ENCODE results near the gene CA10.

CA10 gene

DNA sequence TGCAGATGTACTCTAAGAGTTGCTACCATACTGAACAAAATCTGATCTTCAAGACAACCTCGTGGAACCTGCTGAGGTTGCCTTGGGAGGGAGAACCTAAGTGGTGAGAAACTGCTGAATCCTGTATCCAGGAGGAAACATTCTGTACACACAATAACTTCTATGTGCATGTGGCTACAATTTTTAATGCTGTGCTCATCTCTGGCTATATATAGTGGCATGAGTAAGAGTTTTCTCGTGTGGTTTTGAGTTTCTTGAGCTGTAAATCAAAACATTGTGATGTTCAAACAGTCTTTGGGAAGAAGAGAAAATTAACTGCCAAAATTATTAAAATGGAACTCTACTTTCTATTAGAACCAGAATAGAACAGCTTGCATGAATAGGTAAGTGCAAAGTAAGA, 206.8 kb downstream of the CA10 start:
- DNase-seq (ENCODE audit: low read depth in 2 of 2), result no peak

GRCh38 chr17:51948128-51948527, 210.4 kb downstream of the CA10 start:
- DNase-seq (ENCODE audit: low read depth in 2 of 2), result no peak

DNA sequence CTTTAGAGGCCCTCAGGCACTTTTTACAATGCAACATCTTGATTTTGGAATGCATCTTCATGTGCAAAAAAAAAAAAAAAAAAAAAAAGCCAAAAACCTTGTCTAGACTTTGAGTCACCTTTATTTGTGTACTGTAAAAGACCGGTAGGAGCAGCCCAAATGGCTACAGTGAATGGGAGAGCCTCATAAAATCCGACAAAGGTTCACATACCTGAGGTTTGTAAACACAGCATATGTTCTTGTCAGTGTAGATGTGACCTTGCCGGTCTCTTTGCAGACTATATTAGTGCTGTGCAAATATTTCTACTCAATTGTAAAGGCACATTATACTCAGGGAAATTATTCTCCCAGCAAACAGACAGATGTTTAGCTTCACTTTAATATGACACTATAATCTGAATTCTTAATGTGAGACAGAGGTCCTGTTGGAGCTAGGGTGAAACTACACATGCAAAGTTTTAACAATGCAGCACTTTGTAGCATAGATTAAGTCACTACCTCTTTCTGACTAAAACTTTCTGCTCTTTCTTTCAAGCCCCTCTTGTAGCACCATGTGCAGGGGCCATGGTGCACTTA, 211.3 kb downstream of the CA10 start:
- DNase-seq (ENCODE audit: low read depth in 2 of 2), result no peak

DNA sequence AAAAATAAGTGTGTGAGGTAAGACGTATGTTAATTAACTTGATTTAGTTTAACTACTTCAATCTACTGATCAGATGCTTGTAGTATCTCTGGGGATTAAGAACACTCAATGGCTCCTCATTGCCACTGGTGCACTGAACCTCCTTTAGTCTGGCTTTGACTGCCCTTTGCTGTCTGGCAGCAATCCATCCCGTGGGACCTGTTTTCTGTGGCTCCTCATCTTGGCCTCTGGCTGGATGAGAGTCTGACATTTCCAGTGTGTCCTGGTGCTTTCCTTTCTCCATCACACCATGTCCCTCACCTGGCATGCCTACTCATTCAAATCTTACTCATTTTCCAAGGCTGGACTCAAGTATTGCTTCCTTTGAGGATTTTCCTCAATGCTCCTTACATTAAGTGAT, 212.2 kb downstream of the CA10 start:
- DNase-seq (ENCODE audit: low read depth in 2 of 2), result no peak

GRCh38 chr17:51941272-51941671, 217.2 kb downstream of the CA10 start:
- DNase-seq (ENCODE audit: low read depth in 2 of 2), result no peak

DNA sequence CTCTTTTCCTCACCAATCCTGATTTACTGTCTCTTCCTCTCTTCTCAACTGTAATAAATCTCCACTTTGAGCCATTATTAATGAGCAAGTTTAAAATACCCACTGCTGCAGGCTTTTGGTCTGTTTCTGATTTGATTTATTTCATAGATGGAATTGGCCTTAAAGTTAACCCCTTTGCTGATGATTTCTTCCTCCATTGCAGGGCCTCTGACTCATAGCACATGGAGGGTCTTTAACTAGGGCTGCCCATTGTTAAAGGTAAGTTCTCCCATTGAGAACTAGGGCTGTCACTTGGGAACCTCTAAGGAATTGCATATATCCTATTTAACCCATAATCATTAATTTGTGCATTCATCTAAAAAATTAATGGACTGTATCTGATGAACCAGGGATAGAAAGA, 221.2 kb downstream of the CA10 start:
- no peak for DNase-seq (ENCODE audit: low read depth in 2 of 2)

GRCh38 chr17:51935477-51935876, 223.0 kb downstream of the CA10 start:
- DNase-seq (ENCODE audit: low read depth in 2 of 2), result no peak

- no peak for DNase-seq (ENCODE audit: low read depth in 2 of 2)
Measured at GRCh38 chr17:51933647-51934046, 224.9 kb downstream of the CA10 start.

- DNase-seq (ENCODE audit: low read depth in 2 of 2), result no peak
Measured at GRCh38 chr17:51926448-51926847, 232.1 kb downstream of the CA10 start.

- no peak for DNase-seq (ENCODE audit: low read depth in 2 of 2)
Measured at GRCh38 chr17:51921500-51921899, 237.0 kb downstream of the CA10 start.

DNA sequence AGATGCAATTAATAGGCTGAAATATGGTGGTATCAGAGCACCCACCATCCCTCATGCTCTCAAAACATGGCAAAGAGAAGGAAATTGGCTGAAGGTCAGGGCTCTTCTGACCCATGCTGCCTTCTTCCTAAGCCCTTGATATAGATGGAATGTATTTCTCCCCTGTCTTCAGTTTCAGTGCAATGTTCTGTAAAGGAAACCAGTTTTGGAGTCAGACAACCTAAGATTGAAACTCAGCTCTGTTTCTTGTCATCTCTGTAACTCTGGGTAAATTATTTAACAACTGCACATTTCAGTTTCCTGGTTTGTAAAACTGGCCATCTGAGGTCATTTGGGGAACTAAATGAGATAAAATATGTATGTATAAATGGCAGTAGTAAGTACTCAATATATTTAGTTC, 243.9 kb downstream of the CA10 start:
- no peak for DNase-seq (ENCODE audit: low read depth in 2 of 2)

DNA sequence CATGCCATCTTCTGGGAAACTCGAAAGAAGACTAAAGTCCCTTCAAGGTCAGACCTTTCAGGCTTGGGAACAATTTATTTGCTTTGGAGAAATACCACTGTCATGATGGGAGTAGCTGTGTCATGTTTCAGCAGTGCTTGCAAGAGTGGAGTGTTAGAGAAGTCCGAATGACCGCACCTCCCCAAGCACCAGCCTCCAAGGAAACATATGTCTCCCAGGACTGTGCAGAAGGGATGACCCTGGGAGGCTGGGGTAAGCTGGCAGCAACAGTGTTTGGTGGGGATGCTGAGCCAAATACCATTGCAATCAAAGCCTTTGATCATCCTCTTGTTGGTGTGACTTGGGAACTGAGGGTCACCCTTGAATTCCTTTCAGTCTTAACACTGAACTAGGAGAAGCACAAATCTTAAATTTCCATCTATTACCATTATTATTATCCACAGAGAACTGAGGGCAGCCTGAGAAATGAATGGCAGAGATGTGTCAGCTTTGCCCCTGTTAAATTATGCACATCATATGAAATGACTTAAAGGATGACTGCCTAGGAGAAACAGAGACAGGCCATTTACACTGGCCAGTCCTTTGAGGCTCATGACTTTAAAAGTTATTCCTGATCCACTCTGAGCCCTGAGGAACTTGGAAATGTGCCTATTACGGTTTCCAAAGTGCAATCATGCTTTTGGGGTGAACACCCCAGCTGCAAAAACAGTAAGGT, 244.9 kb downstream of the CA10 start:
- DNase-seq (ENCODE audit: low read depth in 2 of 2), result no peak

DNA sequence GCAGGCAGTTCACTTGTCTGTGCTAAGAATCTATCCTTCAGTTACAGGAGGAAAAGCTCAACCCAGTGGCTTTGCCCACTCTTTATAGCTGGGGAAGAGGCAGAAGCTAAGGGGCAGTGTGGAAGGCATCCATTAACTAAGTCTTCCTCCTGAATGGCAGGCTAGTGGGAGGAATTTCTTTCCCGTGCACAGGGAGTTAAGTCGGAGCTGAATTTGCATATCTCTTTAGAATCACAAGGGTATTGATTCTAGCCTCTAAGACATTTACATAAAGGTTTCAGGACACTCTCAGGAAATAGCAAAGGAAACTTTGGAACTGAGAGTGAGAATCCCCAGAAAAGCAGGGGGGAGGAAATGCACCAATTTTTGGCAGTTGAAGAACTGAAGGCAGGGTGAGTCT, 245.6 kb downstream of the CA10 start:
- no peak for DNase-seq (ENCODE audit: low read depth in 2 of 2)

GRCh38 chr17:51911237-51911636, 247.3 kb downstream of the CA10 start:
- no peak for DNase-seq (ENCODE audit: low read depth in 2 of 2)

GRCh38 chr17:51909971-51910370, 248.5 kb downstream of the CA10 start:
- no peak for DNase-seq (ENCODE audit: low read depth in 2 of 2)

GRCh38 chr17:51908841-51909537, 249.5 kb downstream of the CA10 start:
- no peak for DNase-seq (ENCODE audit: low read depth in 2 of 2)

DNA sequence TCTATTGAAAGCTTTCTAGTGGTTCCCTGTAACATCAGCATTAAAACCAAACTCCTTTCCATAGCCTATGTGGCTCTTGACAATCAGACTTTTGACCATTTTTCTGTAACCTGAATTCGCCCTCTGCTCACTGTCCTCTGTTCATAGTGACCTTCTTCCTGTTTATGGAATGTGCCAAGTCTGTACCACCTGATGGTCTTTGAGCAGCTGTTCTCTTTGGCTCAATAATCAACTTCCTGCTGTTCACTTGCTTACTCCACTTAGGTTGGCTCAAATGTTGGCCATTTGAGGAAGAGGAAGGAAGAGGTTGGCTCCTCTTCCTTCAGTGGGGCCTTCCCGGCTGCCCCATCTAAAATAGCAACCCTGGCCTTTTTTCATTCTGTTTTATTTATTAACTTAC, 251.5 kb downstream of the CA10 start:
- DNase-seq (ENCODE audit: low read depth in 2 of 2), result no peak

DNA sequence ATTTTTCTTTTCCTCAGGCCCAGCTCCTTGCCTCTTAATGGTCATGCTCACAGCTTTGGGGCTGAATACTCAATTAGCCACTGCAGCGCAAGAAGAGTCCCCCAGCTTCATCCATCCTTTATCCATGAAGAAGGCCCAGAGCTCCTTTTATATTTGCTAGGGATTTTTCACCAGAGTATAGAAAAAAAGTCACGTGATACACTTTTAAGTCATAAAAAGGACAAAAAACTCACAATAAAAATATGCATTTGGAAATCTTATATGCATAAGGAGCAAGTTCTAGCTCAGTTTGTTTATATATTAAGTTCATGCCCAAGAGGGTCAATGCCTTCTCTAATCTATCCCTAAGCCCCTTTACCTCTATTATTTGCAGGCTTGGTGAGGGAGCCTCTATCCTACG, 254.1 kb downstream of the CA10 start:
- no peak for DNase-seq (ENCODE audit: low read depth in 2 of 2)

- DNase-seq (ENCODE audit: low read depth in 2 of 2), result no peak
Measured at GRCh38 chr17:51901242-51901641, 257.3 kb downstream of the CA10 start.

DNA sequence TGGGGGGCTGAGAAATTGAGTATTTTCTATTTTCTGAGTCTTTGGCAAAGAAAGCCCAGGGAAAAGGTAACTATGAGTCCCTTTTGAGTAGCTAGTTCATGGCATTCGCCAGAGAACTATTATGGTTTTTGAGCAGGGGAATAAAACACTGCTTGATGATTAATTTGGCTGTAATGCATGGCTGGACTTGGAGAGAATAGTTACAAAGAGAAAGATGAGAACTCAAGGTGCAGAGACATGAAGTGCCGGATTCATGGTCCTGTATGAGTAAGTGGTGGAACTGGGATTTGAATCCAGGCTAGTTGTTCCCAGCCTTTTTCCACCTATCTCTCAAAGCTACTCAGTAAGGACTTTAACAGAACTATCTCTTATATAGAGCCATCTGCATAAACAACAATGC, 266.6 kb downstream of the CA10 start:
- no peak for DNase-seq (ENCODE audit: low read depth in 2 of 2)

DNA sequence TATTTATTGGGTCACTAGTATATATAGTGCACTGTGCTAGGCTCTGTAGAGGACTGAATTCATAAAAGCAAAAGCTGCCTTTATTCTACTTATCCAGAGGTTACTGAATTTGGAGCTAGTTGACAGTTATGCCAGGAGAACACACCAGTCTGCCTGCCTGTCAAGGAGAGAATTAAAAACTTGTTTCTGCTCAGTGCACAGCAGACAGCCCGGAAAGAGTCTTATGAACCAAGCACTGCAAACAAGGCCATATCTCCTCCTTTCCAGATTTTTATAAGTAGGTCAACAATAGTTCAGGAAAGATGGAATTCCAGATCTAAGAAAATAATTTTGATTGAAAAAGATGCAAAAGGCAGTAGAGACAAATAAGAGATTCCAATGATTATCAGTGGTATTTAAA, 267.8 kb downstream of the CA10 start:
- no peak for DNase-seq (ENCODE audit: low read depth in 2 of 2)

DNA sequence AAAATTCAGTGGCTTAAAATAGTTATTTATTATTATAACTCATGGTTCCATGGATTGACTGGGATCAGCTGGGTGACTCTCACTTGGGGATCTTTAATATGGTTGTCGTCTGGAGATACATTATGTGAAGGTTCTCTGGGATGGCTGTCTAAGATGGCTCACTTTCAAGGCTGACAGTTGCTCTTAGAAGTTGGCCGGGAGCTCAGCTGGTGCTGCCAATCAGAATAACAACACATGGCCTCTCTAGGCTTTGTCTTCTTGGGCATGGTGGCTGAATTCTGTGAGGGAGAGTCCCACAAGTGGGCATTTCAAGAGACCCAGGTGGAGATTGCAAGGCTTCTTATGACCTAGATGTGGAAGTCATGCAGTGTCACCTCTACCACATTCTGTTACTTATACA, 269.7 kb downstream of the CA10 start:
- DNase-seq (ENCODE audit: low read depth in 2 of 2), result no peak

DNA sequence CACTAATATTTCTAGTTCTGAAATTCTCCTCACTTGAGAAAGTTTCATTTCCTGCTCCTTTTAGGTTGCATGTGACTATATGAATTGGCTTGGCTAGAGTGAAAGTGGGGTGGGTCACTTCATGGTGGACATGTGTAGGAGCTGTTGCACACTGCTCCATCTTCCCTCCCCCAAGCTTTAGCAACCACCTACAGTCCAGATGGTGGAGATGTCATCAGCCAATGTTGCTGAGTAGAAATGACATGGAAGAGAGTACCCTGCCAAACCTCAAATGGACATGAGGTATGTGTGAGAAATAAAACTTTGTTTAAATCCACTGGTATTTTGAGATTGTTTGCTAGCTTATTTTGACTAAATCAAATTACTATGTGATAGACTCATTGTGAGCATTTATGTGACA, 281.5 kb downstream of the CA10 start:
- DNase-seq (ENCODE audit: low read depth in 2 of 2), result no peak
